IMR-90 (cell line): ENCODE results near the gene GNL3L. TPM values are rescaled to one million over a fixed set of nuclear protein-coding genes. Genes with fewer than 3 reads are reported as not detected.

Experiments used
- ATAC-seq: fragments of 200-7000 bp; cut with Tn5 transposase; 2 replicates; pipeline ENCODE4 v1.9.1; 2020; ENCODE audit warnings: low read depth, mild to moderate bottlenecking, moderate library complexity
- BruUV-seq: library from RNA; stranded (reverse); fragments of 400-500 nt; replicated peaks from 2 replicates; lab custom pipeline; 2021; lab: Mats Ljungman, UMichigan
- CTCF ChIA-PET: fragments of 300-600 bp; formaldehyde crosslinking; extraction: SDS; loops from one replicate; lab custom pipeline; 2021; ENCODE audit warnings: antibody characterized with exemption; lab: Yijun Ruan, JAX
- POLR2A ChIA-PET: fragments of 300-600 bp; sonication (Branson Sonifier 250); formaldehyde crosslinking; loops from one replicate; lab custom pipeline; 2022; ENCODE audit warnings: antibody characterized with exemption; ENCODE audit not compliant: unreplicated experiment; lab: Charles Lee
- DNase-seq: peaks from one replicate; pipeline ENCODE4 v3.0.0; 2013
- H2AFZ ChIP-seq: replicated peaks from 2 replicates; pipeline ENCODE3; 2013; ENCODE audit warnings: low read length, mild to moderate bottlenecking; ENCODE audit not compliant: poor library complexity
- H2AK5ac ChIP-seq: 2 replicates; pipeline ENCODE4 v1.6.1; 2013; ENCODE audit warnings: low read depth, low read length, inconsistent platforms
- H2AK9ac ChIP-seq: replicated peaks from 2 replicates; pipeline ENCODE3; 2013; ENCODE audit warnings: mild to moderate bottlenecking, low read depth, low read length, moderate library complexity; ENCODE audit not compliant: poor library complexity
- H2BK120ac ChIP-seq: 2 replicates; pipeline ENCODE4 v1.6.1; 2013; ENCODE audit warnings: low read depth, low read length, inconsistent platforms
- H2BK15ac ChIP-seq: 3 replicates; pipeline ENCODE4 v1.6.1; 2013; ENCODE audit warnings: low read depth, low read length, inconsistent platforms
- H2BK20ac ChIP-seq: 2 replicates; pipeline ENCODE4 v1.6.1; 2013; ENCODE audit warnings: low read depth, mild to moderate bottlenecking, inconsistent platforms, low read length, moderate library complexity
- H2BK5ac ChIP-seq: 2 replicates; pipeline ENCODE4 v1.6.1; 2013; ENCODE audit warnings: mild to moderate bottlenecking, low read depth, low read length, inconsistent platforms; ENCODE audit not compliant: poor library complexity, severe bottlenecking
- H3K14ac ChIP-seq: replicated peaks from 2 replicates; pipeline ENCODE4 v1.6.1; 2013; ENCODE audit warnings: low read depth, low read length, inconsistent platforms
- H3K18ac ChIP-seq: 2 replicates; pipeline ENCODE4 v1.6.1; 2013; ENCODE audit warnings: low read depth, low read length, control low read depth
- H3K23ac ChIP-seq: 2 replicates; pipeline ENCODE4 v1.6.1; 2013; ENCODE audit warnings: low read depth, low read length, inconsistent platforms
- H3K27ac ChIP-seq: 2 replicates; pipeline ENCODE4 v1.5.1; 2013; ENCODE audit warnings: mild to moderate bottlenecking, control low read depth, low read length; ENCODE audit not compliant: insufficient read depth
- H3K27me3 ChIP-seq: 2 replicates; pipeline ENCODE4 v1.6.1; 2013; ENCODE audit warnings: low read length; ENCODE audit not compliant: control insufficient read depth, insufficient read depth
- H3K36me3 ChIP-seq: 2 replicates; pipeline ENCODE4 v1.6.1; 2013; ENCODE audit warnings: low read length, mixed read lengths; ENCODE audit not compliant: control insufficient read depth, insufficient read depth
- H3K4ac ChIP-seq: 2 replicates; pipeline ENCODE4 v1.6.1; 2013; ENCODE audit warnings: low read depth, low read length, inconsistent platforms
- H3K4me1 ChIP-seq: 2 replicates; pipeline ENCODE4 v1.6.1; 2013; ENCODE audit warnings: low read length, mixed read lengths; ENCODE audit not compliant: control insufficient read depth, insufficient read depth
- H3K4me2 ChIP-seq: 2 replicates; pipeline ENCODE4 v1.6.1; 2013; ENCODE audit warnings: low read depth, mild to moderate bottlenecking, control low read depth, low read length, moderate library complexity
- H3K4me3 ChIP-seq: 2 replicates; pipeline ENCODE4 v1.5.1; 2013; ENCODE audit warnings: low read depth, mild to moderate bottlenecking, control low read depth, low read length, moderate library complexity; ENCODE audit not compliant: insufficient read depth
- H3K56ac ChIP-seq: 2 replicates; pipeline ENCODE4 v1.6.1; 2013; ENCODE audit warnings: low read length, inconsistent platforms; ENCODE audit not compliant: insufficient read depth; ENCODE audit errors: extremely low read depth
- H3K79me1 ChIP-seq, 2 experiments: 2 replicates each; pipeline ENCODE4 v1.6.1; 2013; ENCODE audit warnings: low read length in 2 of 2, inconsistent platforms in 1 of 2, low read depth in 1 of 2
- H3K9ac ChIP-seq: 2 replicates; pipeline ENCODE4 v1.6.1; 2013; ENCODE audit warnings: low read depth, low read length, control low read depth
- H3K9me1 ChIP-seq: 2 replicates; pipeline ENCODE4 v1.6.1; 2013; ENCODE audit warnings: low read length, inconsistent platforms; ENCODE audit not compliant: insufficient read depth
- H3K9me3 ChIP-seq: 2 replicates; pipeline ENCODE4 v1.6.1; 2013; ENCODE audit warnings: low read length; ENCODE audit not compliant: control insufficient read depth, insufficient read depth
- H4K20me1 ChIP-seq: 2 replicates; pipeline ENCODE4 v1.6.1; 2013; ENCODE audit warnings: low read length, inconsistent platforms; ENCODE audit not compliant: insufficient read depth
- H4K5ac ChIP-seq: 2 replicates; pipeline ENCODE4 v1.6.1; 2013; ENCODE audit warnings: mild to moderate bottlenecking, low read depth, low read length, control low read depth
- H4K8ac ChIP-seq, 2 experiments: 2 replicates each; pipeline ENCODE4 v1.6.1; 2013; ENCODE audit warnings: low read depth in 2 of 2, low read length in 2 of 2, control low read depth in 1 of 2, inconsistent platforms in 1 of 2
- H4K91ac ChIP-seq: 2 replicates; pipeline ENCODE4 v1.6.1; 2013; ENCODE audit warnings: low read depth, low read length, inconsistent platforms; ENCODE audit not compliant: insufficient read depth
- BHLHE40 ChIP-seq: fragments of 150-350 bp; IDR thresholded peaks from 2 replicates; pipeline ENCODE4 v1.6.1; 2016; ENCODE audit warnings: mild to moderate bottlenecking, low read depth, low read length
- CHD1 ChIP-seq: IDR thresholded peaks from 2 replicates; pipeline ENCODE4 v1.6.1; 2012; ENCODE audit warnings: low read depth, low read length, improper control_type of control experiment
- FOS ChIP-seq: fragments of 150-350 bp; IDR thresholded peaks from 2 replicates; pipeline ENCODE4 v1.6.1; 2016; ENCODE audit warnings: low read depth, low read length
- MAFK ChIP-seq: IDR thresholded peaks from 2 replicates; pipeline ENCODE4 v1.6.1; 2012; ENCODE audit warnings: low read depth, low read length, improper control_type of control experiment
- MAZ ChIP-seq: IDR thresholded peaks from 2 replicates; pipeline ENCODE4 v1.6.1; 2012; ENCODE audit warnings: low read depth, mild to moderate bottlenecking, low read length, improper control_type of control experiment, moderate library complexity, borderline replicate concordance
- MXI1 ChIP-seq: IDR thresholded peaks from 2 replicates; pipeline ENCODE4 v1.6.1; 2012; ENCODE audit warnings: low read depth, mild to moderate bottlenecking, low read length, moderate library complexity, borderline replicate concordance
- POLR2A ChIP-seq: IDR thresholded peaks from 2 replicates; pipeline ENCODE4 v1.6.1; 2012; ENCODE audit warnings: mild to moderate bottlenecking, low read depth, low read length
- RAD21 ChIP-seq: IDR thresholded peaks from 2 replicates; pipeline ENCODE4 v1.6.1; 2012; ENCODE audit warnings: low read length, improper control_type of control experiment
- RCOR1 ChIP-seq: IDR thresholded peaks from 2 replicates; pipeline ENCODE4 v1.6.1; 2012; ENCODE audit warnings: mild to moderate bottlenecking, low read length, improper control_type of control experiment; ENCODE audit not compliant: insufficient replicate concordance
- RFX5 ChIP-seq: IDR thresholded peaks from 2 replicates; pipeline ENCODE4 v1.8.0; 2012; ENCODE audit warnings: low read depth, mild to moderate bottlenecking, low read length, moderate library complexity
- SMC3 ChIP-seq: fragments of 150-350 bp; IDR thresholded peaks from 2 replicates; pipeline ENCODE4 v1.6.1; 2016; ENCODE audit warnings: low read depth, mild to moderate bottlenecking, antibody characterized with exemption, low read length, moderate library complexity
- WGBS, 2 experiments: methylation state at CpG; one replicate each; pipeline versions ENCODE4 v1.1.5 to v1.1.7; 2013; ENCODE audit warnings: missing lambda C conversion rate in 2 of 2; ENCODE audit not compliant: insufficient read length in 1 of 2; ENCODE audit errors: extremely low coverage in 2 of 2; 5-methylcytosine and 5-hydroxymethylcytosine counted together
- dilution Hi-C: fragments of 300-500 bp; cut with HindIII; formaldehyde crosslinking; loops from one replicate; pipeline ENCODE4 v1.14.3; 2018; ENCODE audit warnings: low sequenced_read_pairs; ENCODE audit not compliant: unreplicated experiment
- in situ Hi-C: fragments of 300-500 bp; cut with MboI; formaldehyde crosslinking; loops from 3 replicates; pipeline ENCODE4 v1.14.3; 2019; ENCODE audit warnings: low sequenced_read_pairs, inconsistent platforms, mixed read lengths
- intact Hi-C: fragments of 100-400 bp; cut with micrococcal nuclease; formaldehyde crosslinking; loops from 2 replicates; pipeline ENCODE4 v1.10.0; 2022
- polyA plus RNA-seq, 3 experiments: library from polyadenylated mRNA; depleted of rRNA; stranded (reverse); fragments of >200 nt; gene quantifications; 2 replicates each; pipeline ENCODE4 v1.2.3, GENCODE V29; 2012; ENCODE audit warnings: low replicate concordance in 1 of 3
- total RNA-seq: library from RNA; depleted of rRNA; stranded (reverse); fragments of >200 nt; gene quantifications from 2 replicates; pipeline ENCODE4 v1.2.3, GENCODE V29; 2012
- TF ChIP-seq, protein P1 (sequence below): fragments of 150-350 bp; IDR thresholded peaks from 2 replicates; pipeline ENCODE4 v1.6.1; 2017; ENCODE audit warnings: mild to moderate bottlenecking, antibody characterized with exemption, low read length, low read depth
- TF ChIP-seq, protein P2 (sequence below): fragments of 150-350 bp; IDR thresholded peaks from 2 replicates; pipeline ENCODE4 v1.6.1; 2016; ENCODE audit warnings: low read depth, mild to moderate bottlenecking, low read length, moderate library complexity, borderline replicate concordance
- TF ChIP-seq, protein P3 (sequence below): conservative IDR thresholded peaks from 2 replicates; pipeline ENCODE4 v1.5.1; 2012; ENCODE audit warnings: mild to moderate bottlenecking, low read depth, low read length, improper control_type of control experiment

Gene GNL3L
- total and polyA plus RNA-seq, 2 of the 4 experiments (the other 2 are of a cell fraction): 16.5 to 48.8 TPM

DNA sequence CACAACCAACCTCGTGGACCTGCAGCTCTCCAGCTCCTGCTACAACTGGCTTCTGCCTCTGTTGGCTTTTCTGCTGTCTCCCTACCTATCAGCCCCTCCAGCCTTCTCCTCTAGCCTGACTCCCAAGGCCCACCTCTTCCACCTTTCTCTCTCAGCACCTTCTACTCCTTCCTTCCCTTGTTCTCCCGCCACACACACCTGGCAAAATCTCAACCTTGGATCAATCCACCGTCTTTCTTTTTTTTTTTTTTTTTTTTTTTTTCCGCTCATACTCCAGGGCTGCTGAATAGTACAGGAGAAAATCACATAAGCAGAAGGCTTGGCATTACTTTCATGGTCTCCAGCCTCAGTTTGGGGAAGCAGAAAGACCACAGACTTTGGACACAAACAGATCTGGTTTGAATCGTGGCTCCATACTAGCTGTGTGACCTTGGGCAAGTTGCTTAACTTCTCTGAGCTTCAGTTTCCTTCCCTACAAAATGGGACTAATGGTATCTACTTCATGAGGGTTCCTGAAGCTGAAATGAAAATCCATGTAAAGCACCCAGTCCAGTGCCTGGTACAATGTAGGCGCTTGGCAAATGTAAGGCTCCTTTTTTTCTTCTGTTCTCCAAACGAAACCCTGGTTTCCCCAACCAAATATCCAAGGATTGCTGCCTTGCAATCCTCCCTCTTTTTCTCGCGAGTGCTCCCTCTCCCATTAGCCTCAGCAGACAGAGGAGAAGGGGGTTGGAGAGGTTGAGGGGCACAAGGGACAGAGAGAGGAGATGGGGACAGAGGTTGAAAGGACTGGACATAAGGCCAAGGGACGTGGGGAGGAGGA is 35.6 kb upstream of the GNL3L start:
- ATAC-seq (no peak), DNase-seq (no peak)
- Histone ChIP-seq H3K9me1 (no peaks in the 10 kb centered on the region; the same call in 1 of the 2 replicates), H4K20me1 (no peaks in the 10 kb centered on the region), H3K23ac (peak overlapping the region; percentile 45), H2BK5ac (peak overlapping the region; percentile 72), H2AK9ac (peak overlapping the region; percentile 62), H3K56ac (peak overlapping the region; percentile 38; the same call in 1 of the 2 replicates), H3K27me3 (no peaks in the 10 kb centered on the region), H2AK5ac (peak overlapping the region; percentile 10), H3K79me1 (peaks cover 9 to 31% of the 10 kb centered on the region in 2 experiments), H3K27ac (peak overlapping the region; percentile 61), H3K9me3 (no peaks in the 10 kb centered on the region), H4K8ac (peak overlapping the region; percentile 24 to 83; a peak in 3 of 4 replicates), H3K18ac (peak overlapping the region; percentile 66), H2BK20ac (no peak overlapping the region), H3K9ac (peak overlapping the region; percentile 79), H2AFZ (peak overlapping the region; percentile 86), H3K4me1 (peaks cover 7% of the 10 kb centered on the region), H3K4me3 (peak overlapping the region; percentile 95), H2BK15ac (no peak overlapping the region), H2BK120ac (peak overlapping the region; percentile 59; the same call in 1 of the 2 replicates), H3K4ac (peak overlapping the region; percentile 90), H3K4me2 (peak overlapping the region; percentile 99), H3K36me3 (no peaks in the 10 kb centered on the region), H4K91ac (peak overlapping the region; percentile 77), H4K5ac (peak overlapping the region; percentile 75), H3K14ac (peak overlapping the region; percentile 43)
- no TSS peak for BruUV-seq
- CTCF ChIA-PET: no interaction called here
- in situ Hi-C loops (no loop called here), intact Hi-C loops (loop anchor here (2.0 kb wide), 1 partner anchor 40 kb away; no protein-coding TSS in a partner anchor), dilution Hi-C loops (no loop called here)
- POLR2A ChIA-PET: no interaction called here
- WGBS, 2 experiments: 17% methylated on average over 1 of the region's 10 CpGs; no CpG with 5 or more reads in 1 of the 2 experiments
- TF ChIP-seq RAD21 (no peak), MAZ (no peak), SMC3 (no peak), RCOR1 (no peak), POLR2A (no peak), MAFK (no peak), MXI1 (no peak), RFX5 (no peak), FOS (no peak), CHD1 (no peak), BHLHE40 (no peak)
- TF ChIP-seq, protein P1, sequence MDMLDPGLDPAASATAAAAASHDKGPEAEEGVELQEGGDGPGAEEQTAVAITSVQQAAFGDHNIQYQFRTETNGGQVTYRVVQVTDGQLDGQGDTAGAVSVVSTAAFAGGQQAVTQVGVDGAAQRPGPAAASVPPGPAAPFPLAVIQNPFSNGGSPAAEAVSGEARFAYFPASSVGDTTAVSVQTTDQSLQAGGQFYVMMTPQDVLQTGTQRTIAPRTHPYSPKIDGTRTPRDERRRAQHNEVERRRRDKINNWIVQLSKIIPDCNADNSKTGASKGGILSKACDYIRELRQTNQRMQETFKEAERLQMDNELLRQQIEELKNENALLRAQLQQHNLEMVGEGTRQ: no peak
- TF ChIP-seq, protein P2, sequence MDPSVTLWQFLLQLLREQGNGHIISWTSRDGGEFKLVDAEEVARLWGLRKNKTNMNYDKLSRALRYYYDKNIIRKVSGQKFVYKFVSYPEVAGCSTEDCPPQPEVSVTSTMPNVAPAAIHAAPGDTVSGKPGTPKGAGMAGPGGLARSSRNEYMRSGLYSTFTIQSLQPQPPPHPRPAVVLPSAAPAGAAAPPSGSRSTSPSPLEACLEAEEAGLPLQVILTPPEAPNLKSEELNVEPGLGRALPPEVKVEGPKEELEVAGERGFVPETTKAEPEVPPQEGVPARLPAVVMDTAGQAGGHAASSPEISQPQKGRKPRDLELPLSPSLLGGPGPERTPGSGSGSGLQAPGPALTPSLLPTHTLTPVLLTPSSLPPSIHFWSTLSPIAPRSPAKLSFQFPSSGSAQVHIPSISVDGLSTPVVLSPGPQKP: no peak
- TF ChIP-seq, protein P3, sequence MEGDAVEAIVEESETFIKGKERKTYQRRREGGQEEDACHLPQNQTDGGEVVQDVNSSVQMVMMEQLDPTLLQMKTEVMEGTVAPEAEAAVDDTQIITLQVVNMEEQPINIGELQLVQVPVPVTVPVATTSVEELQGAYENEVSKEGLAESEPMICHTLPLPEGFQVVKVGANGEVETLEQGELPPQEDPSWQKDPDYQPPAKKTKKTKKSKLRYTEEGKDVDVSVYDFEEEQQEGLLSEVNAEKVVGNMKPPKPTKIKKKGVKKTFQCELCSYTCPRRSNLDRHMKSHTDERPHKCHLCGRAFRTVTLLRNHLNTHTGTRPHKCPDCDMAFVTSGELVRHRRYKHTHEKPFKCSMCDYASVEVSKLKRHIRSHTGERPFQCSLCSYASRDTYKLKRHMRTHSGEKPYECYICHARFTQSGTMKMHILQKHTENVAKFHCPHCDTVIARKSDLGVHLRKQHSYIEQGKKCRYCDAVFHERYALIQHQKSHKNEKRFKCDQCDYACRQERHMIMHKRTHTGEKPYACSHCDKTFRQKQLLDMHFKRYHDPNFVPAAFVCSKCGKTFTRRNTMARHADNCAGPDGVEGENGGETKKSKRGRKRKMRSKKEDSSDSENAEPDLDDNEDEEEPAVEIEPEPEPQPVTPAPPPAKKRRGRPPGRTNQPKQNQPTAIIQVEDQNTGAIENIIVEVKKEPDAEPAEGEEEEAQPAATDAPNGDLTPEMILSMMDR: no peak
